Activated naive CD4-positive, alpha-beta T cell treated with anti-CD3 and anti-CD28 coated beads, Interleukin-2, amount 10 ng/mL, durations not matched to agents 7 days and 5 days (primary cell): ENCODE data around the gene SAPCD1.
"Not testable (repeated sequence)": the region's sequence is repeated elsewhere in the genome, so short reads cannot be mapped to it uniquely, and the experiment has no call there.

Experiments
- CTCF ChIA-PET: fragments of 350-600 bp; sonication (Branson Sonifier 250); formaldehyde crosslinking; loops from one replicate; lab custom pipeline; 2021; ENCODE audit warnings: antibody characterized with exemption; lab: Charles Lee
- DNase-seq: peaks from one replicate; pipeline ENCODE4 v3.0.0-alpha.2; 2020
- H3K27ac Mint-ChIP-seq: one replicate; pipeline ENCODE4 v1.8.0; 2021; ENCODE audit warnings: mild to moderate bottlenecking, moderate library complexity, mixed read lengths
- H3K27me3 Mint-ChIP-seq: one replicate; pipeline ENCODE4 v1.8.0; 2021; ENCODE audit warnings: mild to moderate bottlenecking, mixed read lengths
- H3K36me3 Mint-ChIP-seq: one replicate; pipeline ENCODE4 v1.8.0; 2021; ENCODE audit warnings: mixed read lengths
- H3K4me1 Mint-ChIP-seq: one replicate; pipeline ENCODE4 v1.8.0; 2021; ENCODE audit warnings: mixed read lengths
- H3K4me3 Mint-ChIP-seq: one replicate; pipeline ENCODE4 v1.8.0; 2021; ENCODE audit warnings: mild to moderate bottlenecking, moderate library complexity, mixed read lengths
- H3K9me3 Mint-ChIP-seq: one replicate; pipeline ENCODE4 v1.8.0; 2021; ENCODE audit warnings: mixed read lengths

Gene SAPCD1

DNA sequence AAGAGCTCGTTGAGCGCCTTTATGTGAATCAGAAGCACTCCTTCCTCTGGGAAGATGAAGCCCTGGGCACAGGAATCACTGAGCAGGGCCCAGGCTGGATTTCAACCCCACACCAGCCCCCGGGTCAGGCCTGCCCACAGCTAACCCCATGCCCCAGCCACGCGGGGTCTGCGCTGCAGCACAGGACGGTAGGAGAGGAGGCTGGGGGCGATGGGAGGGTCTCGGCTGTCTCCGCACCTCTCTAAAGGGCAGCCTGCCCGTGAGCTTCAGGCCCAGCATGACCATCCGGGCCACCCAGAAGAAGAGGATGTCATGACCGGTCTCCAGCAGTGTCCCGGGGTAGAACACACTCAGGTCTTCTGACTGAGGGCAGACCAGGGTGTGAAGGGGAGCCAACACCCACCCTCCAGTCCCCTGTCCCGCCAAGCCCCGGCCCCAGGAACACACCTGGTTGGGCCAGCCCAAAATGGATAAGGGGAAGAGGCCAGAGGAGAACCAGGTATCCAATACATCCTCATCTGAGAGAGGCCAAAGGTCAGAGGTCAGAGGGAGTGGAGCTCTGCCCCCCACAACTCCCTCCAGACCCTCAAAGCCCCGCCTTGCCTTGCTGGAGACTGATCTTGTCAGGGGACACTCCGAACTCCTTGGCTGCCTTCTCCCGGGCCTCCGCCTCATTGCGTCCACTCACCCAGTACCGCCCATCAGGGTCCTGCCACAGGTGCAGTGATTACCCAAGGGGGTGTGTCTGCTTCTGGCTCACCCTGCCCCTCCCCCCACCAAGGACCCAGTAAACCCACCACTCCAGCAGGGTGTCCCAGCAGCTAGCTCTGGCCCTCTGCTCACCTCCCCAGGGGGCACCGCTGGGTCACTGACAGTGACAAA, 19.0 kb downstream of the SAPCD1 start:
- Mint-ChIP-seq H3K36me3 (peaks cover 35% of the 10 kb centered on the region), H3K27ac (no peak overlapping the region), H3K4me1 (peaks cover 16% of the 10 kb centered on the region), H3K27me3 (no peaks in the 10 kb centered on the region), H3K9me3 (no peaks in the 10 kb centered on the region), H3K4me3 (no peak overlapping the region)
- no peak for DNase-seq
- CTCF ChIA-PET, result interaction anchor here (0.7 to 1.4 kb wide), 2 partner anchors 10 to 13 kb away, joined by 3 to 4 read pairs; no protein-coding TSS in a partner anchor

DNA sequence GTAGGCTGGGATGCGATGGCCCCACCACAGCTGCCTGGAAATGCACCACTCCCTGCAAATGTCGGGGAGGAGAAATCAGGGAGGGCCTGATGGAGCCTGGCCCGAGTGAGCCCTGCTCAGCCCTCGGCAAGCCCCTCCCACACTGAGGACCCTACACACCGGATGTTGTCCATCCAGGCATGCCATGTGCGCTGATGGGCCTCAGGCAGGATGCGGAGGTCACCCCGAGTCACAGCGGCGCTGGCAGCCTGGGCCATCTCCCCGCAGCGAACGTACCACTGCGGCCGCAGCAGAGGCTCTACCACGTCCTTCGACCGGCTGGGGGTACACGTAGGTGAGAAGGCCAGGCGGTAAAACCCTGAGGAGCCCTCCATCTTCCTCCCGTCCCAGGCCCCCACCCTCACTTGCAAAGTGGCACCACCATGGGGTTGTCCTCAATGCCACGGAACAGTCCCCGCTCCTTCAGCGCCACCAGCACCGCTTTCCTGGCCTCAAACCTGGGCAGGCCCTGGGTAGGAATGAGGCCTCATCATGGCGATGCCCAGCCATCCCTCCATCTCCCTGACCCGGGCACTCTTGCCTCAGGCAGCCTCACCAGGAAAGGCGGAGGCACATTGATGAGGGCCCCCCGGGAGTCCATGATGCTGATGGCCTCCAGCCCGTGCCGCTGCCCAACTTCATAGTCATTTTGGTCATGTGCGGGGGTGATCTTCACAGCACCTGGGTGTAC, 19.8 kb downstream of the SAPCD1 start:
- CTCF ChIA-PET, result interaction anchor here (1.1 kb wide), 1 partner anchor 10 kb away, joined by 4 read pairs; no protein-coding TSS in a partner anchor
- no peaks in the 10 kb centered on the region for H3K9me3 Mint-ChIP-seq

DNA sequence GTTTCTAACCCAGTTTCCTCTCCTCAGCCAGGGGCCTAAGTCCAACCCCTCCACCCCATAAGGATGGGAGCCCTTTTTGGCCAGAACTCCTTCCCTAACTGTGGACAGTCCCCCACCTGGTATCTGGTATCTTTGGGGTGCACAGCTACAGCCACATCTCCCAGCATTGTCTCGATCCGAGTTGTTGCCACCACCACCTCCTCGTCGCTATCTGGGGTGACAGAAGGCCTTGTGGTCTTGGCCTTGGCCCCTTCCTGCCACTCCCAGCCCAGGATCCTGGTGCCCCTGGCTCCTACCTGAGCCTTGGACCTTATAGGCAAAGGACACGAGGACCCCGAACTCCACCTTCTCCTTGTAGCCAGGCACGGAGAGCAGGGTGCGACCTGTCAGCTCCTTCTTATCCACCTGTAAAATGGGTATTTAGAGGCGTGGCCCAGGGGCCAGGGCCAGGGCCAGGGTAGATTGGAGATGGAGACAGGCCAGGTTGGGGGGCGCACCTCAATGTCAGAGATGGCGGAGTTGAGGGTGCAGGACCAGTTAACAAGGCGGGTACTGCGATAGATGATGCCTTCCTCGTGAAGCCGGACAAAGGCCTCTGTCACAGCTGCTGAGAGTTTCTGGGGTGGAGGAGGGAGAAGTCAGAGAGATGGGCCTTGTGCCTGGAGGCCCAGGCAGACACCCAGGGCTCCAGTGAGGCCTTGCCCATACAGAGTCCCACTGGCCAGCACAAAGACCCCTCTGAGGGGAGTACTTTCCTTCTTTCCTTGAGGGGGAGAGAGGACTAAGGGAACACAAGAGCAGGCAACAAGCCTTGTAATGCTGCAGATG, 21.9 kb downstream of the SAPCD1 start:
- peaks cover 32% of the 10 kb centered on the region for H3K36me3 Mint-ChIP-seq
- peak overlapping the region; percentile 31 for H3K27ac Mint-ChIP-seq
- CTCF ChIA-PET, result interaction anchor here (1.3 kb wide), 1 partner anchor 14 kb away, joined by 4 read pairs; no protein-coding TSS in a partner anchor
- DNase-seq, result no peak
- H3K9me3 Mint-ChIP-seq, result no peaks in the 10 kb centered on the region
- H3K4me1 Mint-ChIP-seq, result peaks cover 3% of the 10 kb centered on the region
- no peak overlapping the region for H3K4me3 Mint-ChIP-seq
- no peaks in the 10 kb centered on the region for H3K27me3 Mint-ChIP-seq

More for the DNA sequence above, 19.8 kb downstream of the SAPCD1 start:
- peaks cover 8% of the 10 kb centered on the region for H3K4me1 Mint-ChIP-seq
- H3K27me3 Mint-ChIP-seq, result no peaks in the 10 kb centered on the region
- no peak for DNase-seq
- peaks cover 37% of the 10 kb centered on the region for H3K36me3 Mint-ChIP-seq
- no peak overlapping the region for H3K4me3 Mint-ChIP-seq
- peak overlapping the region; percentile 28 for H3K27ac Mint-ChIP-seq

DNA sequence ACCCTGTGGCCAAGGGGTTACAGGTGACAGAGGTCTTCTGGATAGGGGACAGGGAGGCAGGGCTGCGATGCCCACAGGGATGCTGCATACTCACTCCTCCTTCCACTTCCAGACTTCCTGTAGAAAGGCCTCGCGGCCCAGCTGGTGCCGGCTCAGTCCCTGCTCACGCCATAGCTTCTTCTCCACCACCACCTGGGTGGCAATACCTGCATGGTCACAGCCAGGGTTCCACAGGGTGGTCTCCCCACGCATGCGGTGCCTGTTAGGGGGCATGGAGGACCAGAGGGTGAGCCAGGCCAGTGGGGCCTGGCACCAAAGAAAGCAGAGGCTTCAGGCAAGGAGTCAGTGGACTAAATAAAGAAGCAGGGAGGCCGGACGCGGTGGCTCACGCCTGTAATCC, 23.0 kb downstream of the SAPCD1 start:
- H3K27ac Mint-ChIP-seq, result no peak overlapping the region

DNA sequence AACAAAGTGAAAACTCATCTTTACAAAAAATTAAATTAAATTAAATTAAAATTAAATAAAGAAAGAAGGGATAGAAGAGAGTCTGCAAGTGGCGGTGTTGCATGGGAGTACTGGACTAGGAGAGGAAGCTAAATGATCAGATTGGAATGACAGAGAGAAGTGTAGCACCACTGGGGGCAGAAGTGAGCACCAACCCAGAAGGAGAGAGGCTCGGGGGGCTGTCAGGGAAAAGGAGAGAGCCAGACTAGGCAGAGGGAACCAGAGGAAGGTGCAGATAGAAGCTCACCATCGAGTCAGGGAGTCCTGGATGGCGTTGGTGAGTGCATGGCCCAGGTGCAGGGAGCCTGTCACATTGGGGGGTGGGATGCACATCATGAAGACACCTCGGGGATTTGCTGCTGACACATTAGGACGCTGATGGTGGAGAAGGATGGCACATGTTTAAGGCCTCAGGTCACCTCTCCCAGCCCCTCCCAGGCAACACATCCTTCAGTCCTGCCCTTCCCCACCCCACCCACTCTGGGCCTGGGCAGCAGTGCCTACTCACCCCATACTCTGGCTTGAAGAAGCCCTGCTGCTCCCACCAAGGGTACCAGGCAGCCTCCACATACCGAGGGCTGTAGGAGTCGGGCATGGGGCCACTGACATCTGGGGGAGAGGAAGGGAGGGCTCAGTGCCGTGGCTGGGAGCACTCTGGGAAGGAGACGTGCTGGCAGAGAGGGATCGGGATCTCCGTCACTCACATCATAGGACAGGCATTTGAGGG, 29.1 kb downstream of the SAPCD1 start:
- Mint-ChIP-seq H3K27me3 (no peaks in the 10 kb centered on the region), H3K4me3 (no peak overlapping the region), H3K4me1 (peaks cover 32% of the 10 kb centered on the region), H3K27ac (peak overlapping the region; percentile 72), H3K9me3 (no peaks in the 10 kb centered on the region), H3K36me3 (peaks cover 23% of the 10 kb centered on the region)
- CTCF ChIA-PET, result interaction anchor here (0.7 to 3.2 kb wide), 12 partner anchors 9 to 125 kb away, joined by 3 to 11 read pairs (median 4); partner anchors contain the start of genes HSPA1A, HSPA1L and VWA7
- DNase-seq, result peak; percentile 54

More for the DNA sequence above, 23.0 kb downstream of the SAPCD1 start:
- CTCF ChIA-PET, result interaction anchor here (1.3 kb wide), 1 partner anchor 16 kb away, joined by 4 read pairs; no protein-coding TSS in a partner anchor
- Mint-ChIP-seq H3K36me3 (peaks cover 31% of the 10 kb centered on the region), H3K27me3 (no peaks in the 10 kb centered on the region), H3K4me1 (peaks cover 3% of the 10 kb centered on the region), H3K4me3 (no peak overlapping the region), H3K9me3 (no peaks in the 10 kb centered on the region)
- no peak for DNase-seq

DNA sequence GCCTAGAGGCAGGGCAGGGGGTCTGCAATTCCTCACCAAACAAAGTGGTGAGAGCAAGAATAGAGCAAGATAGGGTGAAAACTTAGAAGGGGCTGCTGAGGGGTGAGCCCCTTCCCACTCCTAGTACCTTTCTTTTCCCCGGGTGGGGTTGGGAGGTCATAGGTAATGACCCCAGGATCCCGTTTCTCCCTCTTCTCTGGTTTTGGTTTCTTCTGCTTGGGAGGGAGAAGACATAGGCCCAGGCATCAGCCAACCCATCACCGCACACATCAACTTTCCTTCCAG, 29.6 kb downstream of the SAPCD1 start:
- Mint-ChIP-seq H3K27me3 (no peaks in the 10 kb centered on the region), H3K36me3 (peaks cover 23% of the 10 kb centered on the region), H3K4me1 (peaks cover 37% of the 10 kb centered on the region), H3K9me3 (no peaks in the 10 kb centered on the region), H3K27ac (no peak overlapping the region), H3K4me3 (no peak overlapping the region)
- CTCF ChIA-PET, result interaction anchor here (0.7 to 2.3 kb wide), 9 partner anchors 9 to 125 kb away, joined by 3 to 11 read pairs (median 4); partner anchors contain the start of gene VWA7
- no peak for DNase-seq

DNA sequence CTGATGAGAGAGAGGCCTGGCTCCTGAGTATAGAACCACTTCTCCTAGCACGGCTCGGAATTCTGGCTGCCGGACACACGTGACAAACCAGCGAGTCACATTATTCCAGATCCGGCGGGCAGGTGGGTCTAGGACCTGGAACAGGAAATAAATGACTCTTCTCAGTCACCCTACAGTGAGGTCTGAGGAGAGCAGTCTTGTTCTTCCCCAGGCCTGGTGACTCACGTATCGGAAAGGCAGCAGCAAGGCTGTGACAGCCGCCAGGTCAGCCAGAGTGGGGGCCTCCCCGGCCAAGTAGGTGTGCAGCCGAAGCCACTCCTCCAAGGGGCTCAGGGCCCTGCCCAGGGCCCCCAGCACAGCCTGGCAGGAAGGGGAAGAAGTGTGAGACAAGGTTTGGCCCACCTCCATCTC, 30.3 kb downstream of the SAPCD1 start:
- H3K27ac Mint-ChIP-seq, result no peak overlapping the region
- CTCF ChIA-PET, result interaction anchor here (0.7 to 2.0 kb wide), 3 partner anchors 10 to 46 kb away, joined by 3 to 11 read pairs (median 4); partner anchors contain the start of gene VWA7
- H3K4me1 Mint-ChIP-seq, result peaks cover 44% of the 10 kb centered on the region
- DNase-seq, result no peak
- no peaks in the 10 kb centered on the region for H3K9me3 Mint-ChIP-seq
- H3K27me3 Mint-ChIP-seq, result no peaks in the 10 kb centered on the region
- H3K36me3 Mint-ChIP-seq, result peaks cover 30% of the 10 kb centered on the region
- H3K4me3 Mint-ChIP-seq, result no peak overlapping the region

DNA sequence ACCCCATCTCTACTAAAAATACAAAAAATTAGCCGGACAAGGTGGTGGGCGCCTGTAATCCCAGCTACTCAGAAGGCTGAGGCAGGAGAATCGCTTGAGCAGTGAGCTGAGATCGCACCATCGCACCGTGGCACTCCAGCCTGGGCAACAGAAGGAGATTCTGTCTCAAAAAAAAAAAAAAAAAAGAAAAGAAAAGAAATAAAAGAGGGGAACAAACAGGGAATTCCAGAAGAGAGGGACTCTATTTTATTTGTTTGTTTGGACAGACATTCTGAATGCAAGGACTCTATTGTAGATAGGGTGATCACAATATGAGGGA, 31.4 kb downstream of the SAPCD1 start:
- H3K27me3 Mint-ChIP-seq, H3K9me3 Mint-ChIP-seq, DNase-seq, CTCF ChIA-PET: not testable (repeated sequence)
- peak overlapping the region; percentile 33 for H3K27ac Mint-ChIP-seq
- peaks cover 52% of the 10 kb centered on the region for H3K4me1 Mint-ChIP-seq
- H3K36me3 Mint-ChIP-seq, result peaks cover 32% of the 10 kb centered on the region
- peak overlapping the region; percentile 98 for H3K4me3 Mint-ChIP-seq

DNA sequence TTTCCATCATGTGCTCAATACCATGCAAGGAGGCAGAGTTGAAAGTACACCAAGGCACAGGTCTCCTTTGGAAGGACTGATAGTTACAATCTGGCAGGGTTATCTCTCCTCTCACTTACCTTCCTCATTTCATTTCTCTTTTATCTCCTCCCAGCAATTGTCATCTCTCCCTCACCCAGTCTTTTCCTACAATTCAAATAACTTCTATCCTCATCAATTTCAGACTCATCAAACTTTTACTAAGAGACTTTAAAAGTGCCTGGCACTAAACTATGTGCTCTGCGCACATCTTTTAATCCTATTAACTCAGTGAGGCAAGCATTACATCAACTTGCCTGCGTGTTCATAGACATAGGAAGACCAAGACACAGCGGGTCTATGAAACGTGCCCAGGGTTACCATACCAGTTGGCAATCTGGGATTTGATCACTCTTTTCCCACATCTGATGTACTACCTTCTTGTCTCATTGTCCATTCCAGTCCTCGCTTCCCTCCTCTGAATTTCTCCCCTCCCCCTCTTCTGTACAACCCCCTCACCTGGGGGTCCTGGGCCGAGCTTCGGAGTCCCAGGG, 31.9 kb downstream of the SAPCD1 start:
- H3K4me1 Mint-ChIP-seq, result peaks cover 52% of the 10 kb centered on the region
- no peak for DNase-seq
- H3K9me3 Mint-ChIP-seq, result no peaks in the 10 kb centered on the region
- H3K27me3 Mint-ChIP-seq, result no peaks in the 10 kb centered on the region
- H3K4me3 Mint-ChIP-seq, result peak overlapping the region; percentile 98
- CTCF ChIA-PET, result interaction anchor here (0.6 kb wide), 1 partner anchor 45 kb away, joined by 3 read pairs; no protein-coding TSS in a partner anchor
- peak overlapping the region; percentile 33 for H3K27ac Mint-ChIP-seq
- H3K36me3 Mint-ChIP-seq, result peaks cover 32% of the 10 kb centered on the region

DNA sequence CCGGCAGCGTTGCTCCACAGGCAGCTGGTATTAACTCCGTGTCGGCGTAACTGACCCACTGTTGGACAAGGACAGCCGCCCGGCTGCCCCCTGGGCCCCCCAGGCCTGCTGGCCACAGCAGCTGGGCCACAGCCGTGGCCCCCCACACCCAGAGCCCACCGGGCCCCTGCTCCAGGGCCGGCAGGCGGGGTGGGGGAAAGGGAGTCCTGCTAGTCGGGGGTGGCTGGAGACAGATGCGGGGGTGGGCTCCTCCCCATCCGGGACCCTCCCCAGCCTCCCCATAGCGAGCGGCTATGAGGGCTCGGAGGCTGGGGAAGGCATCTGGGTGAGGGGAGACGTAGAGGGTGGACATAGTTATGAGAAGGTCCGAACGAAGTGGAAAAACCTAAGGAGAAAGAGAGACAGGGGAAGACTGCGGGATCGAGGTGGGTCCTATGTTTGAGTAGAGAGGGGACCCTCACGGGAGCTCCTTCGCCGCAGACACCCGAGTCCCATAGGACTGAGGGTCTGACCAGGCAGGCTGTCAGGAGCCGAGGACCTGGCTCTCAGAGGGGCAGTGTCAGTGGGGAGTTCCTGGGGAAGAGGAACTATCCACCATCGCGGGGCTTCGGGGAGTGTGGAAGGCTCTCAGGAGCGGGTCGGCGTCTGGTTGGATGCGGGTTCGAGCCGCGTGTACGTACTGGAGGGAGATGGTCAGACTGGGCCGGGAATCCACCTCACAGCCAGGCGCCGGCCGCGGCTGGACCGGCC, 32.6 kb downstream of the SAPCD1 start:
- H3K27me3 Mint-ChIP-seq, result no peaks in the 10 kb centered on the region
- peak; percentile 30 for DNase-seq
- peak overlapping the region; percentile 96 for H3K27ac Mint-ChIP-seq
- CTCF ChIA-PET, result interaction anchor here (0.6 to 3.1 kb wide), 5 partner anchors 11 to 401 kb away, joined by 3 to 20 read pairs (median 3); partner anchors contain the start of gene LSM2
- H3K9me3 Mint-ChIP-seq, result no peaks in the 10 kb centered on the region
- H3K4me3 Mint-ChIP-seq, result peak overlapping the region; percentile 98
- peaks cover 29% of the 10 kb centered on the region for H3K36me3 Mint-ChIP-seq
- H3K4me1 Mint-ChIP-seq, result peaks cover 52% of the 10 kb centered on the region

DNA sequence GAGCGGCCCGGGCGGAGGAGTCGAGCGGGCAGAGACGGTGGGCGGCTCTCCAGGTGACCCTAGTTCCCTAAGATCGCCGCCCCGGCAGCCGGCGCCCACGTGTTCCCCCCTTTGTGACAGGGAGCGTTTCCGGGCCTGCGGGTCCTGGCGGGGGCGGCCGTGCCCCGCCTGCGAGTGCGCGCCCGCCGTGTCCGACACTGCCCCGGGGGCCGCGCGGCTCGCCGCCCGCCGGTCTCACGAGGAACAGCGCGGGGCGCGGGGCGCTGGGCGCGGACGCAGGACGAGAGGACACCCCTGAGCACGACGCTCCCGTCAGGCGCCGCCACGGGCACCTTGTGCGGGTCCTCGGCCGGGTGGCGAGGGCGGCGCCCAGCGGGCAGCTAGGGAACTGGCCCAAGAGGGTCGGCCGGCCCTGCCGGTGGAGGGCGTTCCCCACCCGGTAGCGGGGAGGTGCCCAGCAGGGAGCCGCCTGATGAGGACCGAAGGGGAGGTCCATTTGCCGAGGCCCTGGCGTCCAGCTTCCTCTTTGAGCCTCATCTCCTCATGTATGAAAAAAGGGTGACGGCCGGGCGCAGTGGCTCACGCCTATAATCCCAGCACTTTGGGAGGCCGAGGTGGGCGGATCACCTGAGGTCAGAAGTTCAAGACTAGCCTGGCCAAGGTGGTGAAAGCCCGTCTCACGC, 33.3 kb downstream of the SAPCD1 start, which contains the start of gene VARS1:
Gene VARS1 (minus strand): TSS at position 137 of the 683 bp plus-strand sequence. CDS start 535 bp downstream, outside the sequence.
- H3K4me3 Mint-ChIP-seq, result peak within 1 kb of the TSS; percentile 98
- no peaks in the 10 kb centered on the region for H3K27me3 Mint-ChIP-seq
- H3K36me3 Mint-ChIP-seq, result peaks cover 26% of the 10 kb centered on the region
- no peaks in the 10 kb centered on the region for H3K9me3 Mint-ChIP-seq
- peak; percentile 89 for DNase-seq
- CTCF ChIA-PET, result interaction anchor here (0.7 to 3.1 kb wide), 11 partner anchors 10 to 400 kb away, joined by 3 to 20 read pairs (median 3); partner anchors contain the start of genes CLIC1, DDAH2, HSPA1B and LSM2
- H3K4me1 Mint-ChIP-seq, result peaks cover 50% of the 10 kb centered on the region
- H3K27ac Mint-ChIP-seq, result peak within 1 kb of the TSS; percentile 96
